Choroid plexus epithelial cell (primary cell): ENCODE data around the gene PAN2.
A peak's percentile ranks its signal among the peaks of the same experiment; 100 is the strongest.
"Not testable (repeated sequence)": the region's sequence is repeated elsewhere in the genome, so short reads cannot be mapped to it uniquely, and the experiment has no call there.

Experiments used
- DNase-seq: peaks from one replicate; pipeline ENCODE4 v3.0.0-alpha.2; 2010; ENCODE audit warnings: low read depth
- H3K4me3 ChIP-seq: 2 replicates; pipeline ENCODE4 v1.5.1; 2011; ENCODE audit warnings: low read depth, mild to moderate bottlenecking, control low read depth, low read length, moderate library complexity
- TF ChIP-seq, protein P1 (sequence below): conservative IDR thresholded peaks from 2 replicates; pipeline ENCODE4 v1.5.1; 2011; ENCODE audit warnings: low read depth, mild to moderate bottlenecking, control low read depth, inconsistent platforms, low read length, moderate library complexity

Gene PAN2

DNA sequence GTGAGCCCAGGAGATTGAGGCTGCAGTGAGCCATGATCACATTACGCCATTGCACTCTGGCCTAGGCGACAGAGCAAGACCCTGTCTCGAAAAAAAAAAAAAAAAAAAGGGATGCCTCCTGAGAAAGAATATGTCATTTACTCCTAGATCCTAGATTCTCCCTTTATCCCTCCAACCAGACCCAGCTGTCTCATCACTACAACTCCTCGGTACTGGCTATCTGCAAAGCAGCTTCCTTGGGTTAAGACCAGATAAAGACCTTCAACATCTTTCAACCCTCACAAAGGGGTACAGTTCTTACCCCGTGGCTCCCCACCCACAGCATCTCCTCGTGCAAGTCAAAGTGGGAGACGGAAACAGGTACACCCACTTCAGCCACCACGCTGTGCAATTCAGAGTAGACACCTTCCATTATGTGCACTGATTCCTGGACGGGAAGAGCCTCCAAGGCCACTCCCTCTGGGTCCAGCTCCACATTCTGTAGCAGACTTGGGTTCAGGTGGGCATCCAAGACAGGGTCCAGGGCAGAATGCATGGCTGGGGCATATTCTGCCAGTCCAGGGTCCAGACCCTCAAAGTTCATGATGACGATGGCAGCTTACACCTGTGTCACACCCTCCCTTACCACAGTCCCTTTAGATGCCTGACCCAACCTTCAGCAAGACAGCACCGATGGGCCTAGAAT is 1.1 kb downstream of the PAN2 start:
- TF ChIP-seq, protein P1, sequence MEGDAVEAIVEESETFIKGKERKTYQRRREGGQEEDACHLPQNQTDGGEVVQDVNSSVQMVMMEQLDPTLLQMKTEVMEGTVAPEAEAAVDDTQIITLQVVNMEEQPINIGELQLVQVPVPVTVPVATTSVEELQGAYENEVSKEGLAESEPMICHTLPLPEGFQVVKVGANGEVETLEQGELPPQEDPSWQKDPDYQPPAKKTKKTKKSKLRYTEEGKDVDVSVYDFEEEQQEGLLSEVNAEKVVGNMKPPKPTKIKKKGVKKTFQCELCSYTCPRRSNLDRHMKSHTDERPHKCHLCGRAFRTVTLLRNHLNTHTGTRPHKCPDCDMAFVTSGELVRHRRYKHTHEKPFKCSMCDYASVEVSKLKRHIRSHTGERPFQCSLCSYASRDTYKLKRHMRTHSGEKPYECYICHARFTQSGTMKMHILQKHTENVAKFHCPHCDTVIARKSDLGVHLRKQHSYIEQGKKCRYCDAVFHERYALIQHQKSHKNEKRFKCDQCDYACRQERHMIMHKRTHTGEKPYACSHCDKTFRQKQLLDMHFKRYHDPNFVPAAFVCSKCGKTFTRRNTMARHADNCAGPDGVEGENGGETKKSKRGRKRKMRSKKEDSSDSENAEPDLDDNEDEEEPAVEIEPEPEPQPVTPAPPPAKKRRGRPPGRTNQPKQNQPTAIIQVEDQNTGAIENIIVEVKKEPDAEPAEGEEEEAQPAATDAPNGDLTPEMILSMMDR, result no peak
- peak overlapping the region; percentile 69 for H3K4me3 ChIP-seq
- DNase-seq, result no peak

DNA sequence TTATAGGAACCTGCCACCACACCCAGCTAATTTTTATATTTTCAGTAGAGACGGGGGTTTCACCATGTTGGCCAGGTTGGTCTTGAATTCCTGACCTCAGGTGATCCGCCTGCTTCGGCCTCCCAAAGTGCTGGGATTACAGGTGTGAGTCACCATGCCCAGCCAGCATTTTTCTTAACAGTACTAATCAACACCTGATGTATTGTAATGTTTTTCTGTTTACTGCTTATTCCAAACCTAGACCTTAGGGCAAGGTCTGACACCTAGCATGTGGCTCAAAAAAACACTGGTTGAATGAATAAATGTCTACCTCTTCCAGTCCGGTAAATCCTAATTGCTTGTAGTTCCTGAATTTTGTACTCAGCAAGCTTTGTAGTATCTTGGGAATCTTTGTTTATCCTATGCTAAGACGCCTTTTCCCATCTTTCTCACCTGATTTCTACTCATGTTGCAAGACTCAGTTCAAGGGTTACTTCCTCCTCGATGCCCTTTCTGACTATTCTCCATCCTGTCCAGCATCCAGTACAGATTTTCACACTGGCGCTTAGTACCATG is 2.8 kb downstream of the PAN2 start:
- DNase-seq, result no peak
- TF ChIP-seq, protein P1, result no peak
- H3K4me3 ChIP-seq, result no peak overlapping the region

DNA sequence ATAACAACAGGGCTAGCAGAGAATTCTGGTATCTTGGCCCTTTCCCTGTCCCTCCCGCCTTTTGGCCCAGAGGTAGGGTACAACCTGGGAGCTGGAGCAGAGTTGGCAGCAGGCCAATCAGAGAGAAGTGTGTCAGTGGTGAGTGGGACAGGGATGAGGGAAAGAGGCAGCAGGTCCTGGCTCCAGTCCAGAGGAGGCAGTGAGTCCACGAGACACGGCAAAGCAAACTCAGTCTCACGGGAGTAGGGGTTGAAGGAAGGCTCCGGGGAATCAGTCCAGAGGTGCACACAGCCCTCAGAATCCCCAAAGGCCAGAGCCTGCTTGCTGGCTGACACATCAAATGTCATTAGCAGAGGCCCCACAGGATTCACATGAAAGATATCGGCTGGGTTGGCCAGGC is 7.3 kb downstream of the PAN2 start:
- no peak overlapping the region for H3K4me3 ChIP-seq
- DNase-seq, result no peak
- TF ChIP-seq, protein P1, result no peak

DNA sequence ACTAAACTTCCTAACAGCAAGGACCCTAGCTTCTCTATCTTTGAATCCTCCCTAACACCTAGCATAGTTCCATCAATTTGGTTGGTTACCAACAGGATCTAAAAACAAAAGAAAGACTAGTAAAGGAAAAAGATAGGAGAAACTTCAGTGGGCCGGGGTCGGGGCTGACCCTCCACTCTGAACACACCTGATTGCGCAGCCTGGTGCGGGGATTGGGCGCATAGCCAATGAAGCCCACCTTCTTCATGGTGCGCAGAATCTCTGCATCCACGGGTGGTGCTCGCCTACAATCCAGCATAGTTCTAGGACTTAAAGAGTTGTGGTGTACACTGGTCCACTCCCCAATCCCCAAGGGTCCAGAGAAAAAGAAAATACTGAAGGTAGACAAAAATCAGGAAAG is 7.7 kb downstream of the PAN2 start:
- no peak for DNase-seq
- TF ChIP-seq, protein P1, result no peak
- no peak overlapping the region for H3K4me3 ChIP-seq

DNA sequence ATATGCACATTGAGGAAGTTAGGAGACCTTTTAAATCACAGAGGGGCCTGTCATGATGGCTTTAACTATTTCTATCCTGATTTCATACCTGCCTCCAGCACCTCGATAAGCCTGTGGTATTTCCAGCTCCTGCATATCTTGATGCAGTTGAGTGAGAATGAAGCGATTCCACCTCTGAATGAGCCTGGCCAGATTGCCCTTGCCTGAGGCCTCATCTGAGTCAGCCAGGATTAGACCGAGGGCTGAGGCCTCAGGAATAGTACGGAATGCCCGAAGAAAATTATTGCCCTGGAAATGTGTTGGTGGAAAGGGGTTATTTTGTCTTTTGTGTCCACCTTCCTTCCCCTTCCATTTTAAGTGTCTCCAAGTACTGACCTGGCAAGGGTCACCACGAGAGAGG is 9.6 kb downstream of the PAN2 start:
- TF ChIP-seq, protein P1, result no peak
- DNase-seq, result no peak

DNA sequence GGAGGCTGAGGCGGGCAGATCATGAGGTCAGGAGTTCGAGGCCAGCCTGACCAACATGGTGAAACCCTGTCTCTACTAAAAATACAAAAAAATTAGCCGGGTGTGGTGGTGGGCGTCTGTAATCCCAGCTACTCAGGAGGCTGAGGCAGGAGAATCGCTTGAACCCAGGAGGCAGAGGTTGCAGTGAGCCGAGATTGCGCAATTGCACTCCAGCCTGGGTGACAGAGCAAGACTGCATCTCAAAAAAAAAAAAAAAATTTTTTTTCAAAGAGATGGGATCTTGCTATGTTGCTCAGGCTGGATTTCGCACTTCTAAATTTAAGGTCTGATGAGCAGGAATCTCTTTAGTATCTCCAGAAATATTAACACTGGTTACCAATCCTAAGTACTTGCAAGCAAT is 12.2 kb downstream of the PAN2 start:
- not testable (repeated sequence) for DNase-seq, H3K4me3 ChIP-seq

More for the DNA sequence above, 9.6 kb downstream of the PAN2 start:
- no peak overlapping the region for H3K4me3 ChIP-seq

DNA sequence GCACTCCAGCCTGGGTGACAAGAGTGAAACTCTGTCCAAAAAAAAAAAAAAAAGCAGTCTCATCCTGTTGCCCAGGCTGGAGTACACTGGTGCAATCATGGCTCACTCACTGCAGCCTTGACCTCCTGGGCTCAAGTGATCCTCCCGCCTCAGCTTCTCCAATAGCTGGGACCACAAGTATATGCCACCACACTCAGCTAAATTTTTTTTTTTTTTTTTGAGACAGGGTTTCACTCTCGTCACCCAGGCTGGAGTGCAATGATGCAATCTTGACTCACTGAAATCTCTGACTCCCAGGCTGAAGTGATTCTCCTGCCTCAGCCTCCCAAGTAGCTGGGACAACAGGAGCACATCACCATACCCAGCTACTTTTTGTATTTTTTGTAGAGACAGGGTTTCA is 12.8 kb downstream of the PAN2 start:
- no peak for DNase-seq
- no peak overlapping the region for H3K4me3 ChIP-seq
- TF ChIP-seq, protein P1, result no peak
